ENCODE data around the gene MRPL39. TPM values are rescaled to one million over a fixed set of nuclear protein-coding genes. Genes with fewer than 3 reads are reported as not detected.

The MRPL39 gene
- total and polyA plus RNA-seq, 2 donors (not counting 3 experiments of a cell fraction or from before 2014, with no cell fraction given) = 10.4 to 25.2 TPM

DNA sequence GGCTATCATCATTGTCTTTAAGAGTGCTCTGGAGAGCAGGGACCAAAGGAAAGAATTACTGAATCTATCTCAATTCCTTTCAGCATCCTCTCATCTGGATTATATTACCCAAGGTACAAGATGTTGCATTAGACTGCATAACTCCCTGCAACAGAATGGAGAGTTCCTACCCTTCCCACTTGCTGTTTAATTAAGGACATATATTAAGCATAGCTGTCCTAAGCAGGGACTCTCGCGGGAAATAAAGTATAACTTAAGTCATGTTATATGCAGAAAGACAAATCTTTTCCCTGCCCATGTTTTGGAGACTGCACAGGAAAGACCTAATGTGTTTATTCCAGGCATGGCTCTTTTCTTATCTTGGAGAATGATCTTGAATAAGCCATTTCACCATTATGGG lies 25.0 kb upstream of the MRPL39 start:
- no peaks in the 10 kb centered on the region for H3K36me3 ChIP-seq (ENCODE audit: control insufficient read depth in 2 of 2, extremely low read depth in 1 of 2, insufficient read depth in 2 of 2, low read length in 2 of 2)
- no peak for FAIRE-seq
- dilution Hi-C loops (cut with MboI; ENCODE audit: extremely low pct_ligation_motif_present, low sequenced_read_pairs) = no loop called here
- no TSS peak for BruUV-seq (replicated peaks)
- H3K9me3 ChIP-seq (replicated peaks; ENCODE audit: control insufficient read depth, insufficient read depth, low read length) = no peaks in the 10 kb centered on the region
- intact Hi-C loops (cut with micrococcal nuclease) = no loop called here
- no peak overlapping the region for H3K27ac ChIP-seq (ENCODE audit: insufficient read depth, low read depth, low read length)
- no peaks in the 10 kb centered on the region for H3K27me3 ChIP-seq (ENCODE audit: control insufficient read depth in 2 of 2, insufficient read depth in 2 of 2, low read length in 2 of 2)
- no peak overlapping the region for H3K4me2 ChIP-seq (ENCODE audit: insufficient read depth, low read length)
- no peak overlapping the region for H2AFZ ChIP-seq (ENCODE audit: low read depth, low read length)
- H3K9me1 ChIP-seq (replicated peaks; ENCODE audit: control insufficient read depth, extremely low read depth, insufficient read depth, low read length) = no peaks in the 10 kb centered on the region
- POLR2A ChIA-PET = no interaction called here
- CTCF ChIA-PET = no interaction called here
- DNase-seq (ENCODE audit: low read depth, low spot score) = no peak
- no peaks in the 10 kb centered on the region for H4K20me1 ChIP-seq (replicated peaks; ENCODE audit: control insufficient read depth, extremely low read depth, insufficient read depth, low read length)
- no peak overlapping the region for H3K9ac ChIP-seq (replicated peaks; ENCODE audit: extremely low read depth, insufficient read depth, low read length)
- H3K79me2 ChIP-seq (ENCODE audit: control insufficient read depth, insufficient read depth, low read length) = no peaks in the 10 kb centered on the region
- TF ChIP-seq FOS (IDR thresholded peaks at IDR 0.05; ENCODE audit: borderline replicate concordance, insufficient read depth, low read length) = no peak
- no peak for TF ChIP-seq POLR2AphosphoS5 (IDR thresholded peaks at IDR 0.05; ENCODE audit: insufficient read depth, low read depth, low read length)
- TF ChIP-seq MYC (IDR thresholded peaks at IDR 0.05; ENCODE audit: low read depth, low read length) = no peak
- TF ChIP-seq, protein P1, sequence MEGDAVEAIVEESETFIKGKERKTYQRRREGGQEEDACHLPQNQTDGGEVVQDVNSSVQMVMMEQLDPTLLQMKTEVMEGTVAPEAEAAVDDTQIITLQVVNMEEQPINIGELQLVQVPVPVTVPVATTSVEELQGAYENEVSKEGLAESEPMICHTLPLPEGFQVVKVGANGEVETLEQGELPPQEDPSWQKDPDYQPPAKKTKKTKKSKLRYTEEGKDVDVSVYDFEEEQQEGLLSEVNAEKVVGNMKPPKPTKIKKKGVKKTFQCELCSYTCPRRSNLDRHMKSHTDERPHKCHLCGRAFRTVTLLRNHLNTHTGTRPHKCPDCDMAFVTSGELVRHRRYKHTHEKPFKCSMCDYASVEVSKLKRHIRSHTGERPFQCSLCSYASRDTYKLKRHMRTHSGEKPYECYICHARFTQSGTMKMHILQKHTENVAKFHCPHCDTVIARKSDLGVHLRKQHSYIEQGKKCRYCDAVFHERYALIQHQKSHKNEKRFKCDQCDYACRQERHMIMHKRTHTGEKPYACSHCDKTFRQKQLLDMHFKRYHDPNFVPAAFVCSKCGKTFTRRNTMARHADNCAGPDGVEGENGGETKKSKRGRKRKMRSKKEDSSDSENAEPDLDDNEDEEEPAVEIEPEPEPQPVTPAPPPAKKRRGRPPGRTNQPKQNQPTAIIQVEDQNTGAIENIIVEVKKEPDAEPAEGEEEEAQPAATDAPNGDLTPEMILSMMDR (IDR thresholded peaks at IDR 0.05; ENCODE audit: extremely low read depth in 1 of 2, insufficient read depth in 1 of 2, low read depth in 1 of 2, low read length in 2 of 2) = no peak
- TF ChIP-seq, protein P2, sequence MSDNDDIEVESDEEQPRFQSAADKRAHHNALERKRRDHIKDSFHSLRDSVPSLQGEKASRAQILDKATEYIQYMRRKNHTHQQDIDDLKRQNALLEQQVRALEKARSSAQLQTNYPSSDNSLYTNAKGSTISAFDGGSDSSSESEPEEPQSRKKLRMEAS (IDR thresholded peaks at IDR 0.05; ENCODE audit: insufficient read depth, insufficient read length) = no peak
- TF ChIP-seq POLR2A (IDR thresholded peaks at IDR 0.05; ENCODE audit: low read depth, low read length) = no peak
- no peak for TF ChIP-seq GATA2 (IDR thresholded peaks at IDR 0.05; ENCODE audit: insufficient read depth, insufficient read length, low read depth, low read length)
- TF ChIP-seq JUN (IDR thresholded peaks at IDR 0.05; ENCODE audit: borderline replicate concordance, insufficient read depth, insufficient read length, low read depth) = no peak
- TF ChIP-seq EZH2 (IDR thresholded peaks at IDR 0.05; ENCODE audit: borderline replicate concordance, low read depth, low read length, severe bottlenecking) = no peak
- no peak overlapping the region for H3K4me3 ChIP-seq (replicated peaks in 1 of 3; ENCODE audit: insufficient read depth in 1 of 3, low read depth in 1 of 3, low read length in 3 of 3)
- no peaks in the 10 kb centered on the region for H3K4me1 ChIP-seq (ENCODE audit: control insufficient read depth, extremely low read depth, insufficient read depth, low read length)

All from endothelial cell of umbilical vein (primary cell).